Activated CD4-positive, alpha-beta T cell treated with anti-CD3 and anti-CD28 coated beads, Interleukin-2, amount 10 ng/mL, durations not matched to agents 24 days and 14 days (primary cell): ENCODE results near the gene PAM. TPM values are rescaled to one million over a fixed set of nuclear protein-coding genes. Genes with fewer than 3 reads are reported as not detected.
A peak's percentile ranks its signal among the peaks of the same experiment; 100 is the strongest.

Experiments
- DNase-seq: peaks from one replicate; pipeline ENCODE4 v3.0.0; 2022
- H3K27ac Mint-ChIP-seq: one replicate; pipeline ENCODE4 v1.8.0; 2022; ENCODE audit warnings: mild to moderate bottlenecking, mixed read lengths
- H3K27me3 Mint-ChIP-seq: one replicate; pipeline ENCODE4 v1.8.0; 2022; ENCODE audit warnings: mixed read lengths
- H3K36me3 Mint-ChIP-seq: one replicate; pipeline ENCODE4 v1.8.0; 2022; ENCODE audit warnings: low read depth, mild to moderate bottlenecking, mixed read lengths
- H3K4me1 Mint-ChIP-seq: one replicate; pipeline ENCODE4 v1.8.0; 2021; ENCODE audit warnings: mixed read lengths
- H3K4me3 Mint-ChIP-seq: one replicate; pipeline ENCODE4 v1.8.0; 2022; ENCODE audit warnings: mild to moderate bottlenecking, moderate library complexity, mixed read lengths
- H3K9me3 Mint-ChIP-seq: one replicate; pipeline ENCODE4 v1.8.0; 2021; ENCODE audit warnings: mixed read lengths
- intact Hi-C: fragments of 100-400 bp; cut with micrococcal nuclease; formaldehyde crosslinking; loops from one replicate; pipeline ENCODE4 v1.15.1; 2023
- total RNA-seq: library from RNA; stranded (reverse); gene quantifications from 2 replicates; pipeline ENCODE4 v1.2.3, GENCODE V29; 2022

The PAM gene
- total RNA-seq, 1 donor from 2014 or later = 72.2 TPM

DNA sequence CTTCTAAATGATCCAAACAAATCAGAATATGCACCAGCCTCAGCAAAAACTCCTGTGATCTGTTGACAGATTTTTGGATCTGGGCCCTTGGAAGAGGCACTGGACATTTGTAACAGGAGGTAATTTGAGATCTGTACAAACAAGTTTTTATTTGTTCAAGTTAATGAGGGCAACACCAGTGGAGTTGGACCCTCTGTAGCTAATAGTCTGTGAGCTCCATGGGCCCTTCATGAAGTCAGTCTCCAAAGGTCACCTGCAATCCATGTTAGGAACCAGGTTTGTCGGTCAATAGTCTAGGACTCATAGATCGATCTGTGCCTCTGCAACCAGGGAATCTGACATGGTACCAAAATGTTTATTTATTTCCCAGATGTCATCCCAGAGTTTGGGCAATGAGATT is 40.9 kb downstream of the PAM start:
- Mint-ChIP-seq H3K27ac (no peak overlapping the region), H3K4me3 (no peak overlapping the region), H3K27me3 (no peaks in the 10 kb centered on the region), H3K4me1 (peaks cover 28% of the 10 kb centered on the region), H3K36me3 (peaks cover 10% of the 10 kb centered on the region), H3K9me3 (no peaks in the 10 kb centered on the region)
- no peak for DNase-seq
- intact Hi-C loops = no loop called here

DNA sequence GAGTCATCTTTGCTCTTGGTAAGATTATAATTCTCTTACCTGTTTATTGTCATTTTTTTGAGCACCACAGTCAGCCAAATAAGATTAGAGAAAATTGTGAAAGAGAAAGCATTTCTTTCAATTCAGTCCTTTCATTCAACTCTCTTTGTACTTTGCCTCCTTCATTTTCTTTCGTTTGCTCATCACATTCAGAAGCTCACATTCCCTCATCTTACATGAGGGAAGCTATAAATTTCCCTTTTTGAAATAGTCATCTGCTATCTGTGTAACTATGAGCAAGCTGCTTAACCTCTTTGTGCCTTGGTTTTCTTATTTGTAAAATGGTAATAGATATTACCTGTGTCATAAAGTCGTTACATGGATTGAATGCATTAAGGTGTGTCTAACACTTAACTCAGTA is 41.4 kb downstream of the PAM start:
- Mint-ChIP-seq H3K4me1 (peaks cover 32% of the 10 kb centered on the region), H3K36me3 (peaks cover 10% of the 10 kb centered on the region), H3K27me3 (no peaks in the 10 kb centered on the region), H3K9me3 (no peaks in the 10 kb centered on the region), H3K27ac (no peak overlapping the region), H3K4me3 (no peak overlapping the region)
- intact Hi-C loops = no loop called here
- DNase-seq = no peak

GRCh38 chr5:102797322-102797884 is 42.3 kb downstream of the PAM start:
- Mint-ChIP-seq H3K4me3 (no peak overlapping the region), H3K36me3 (peaks cover 7% of the 10 kb centered on the region), H3K4me1 (peaks cover 31% of the 10 kb centered on the region), H3K27me3 (no peaks in the 10 kb centered on the region), H3K9me3 (no peaks in the 10 kb centered on the region), H3K27ac (no peak overlapping the region)
- no peak for DNase-seq
- intact Hi-C loops = no loop called here

- intact Hi-C loops = no loop called here
- Mint-ChIP-seq H3K4me1 (peaks cover 34% of the 10 kb centered on the region), H3K27ac (no peak overlapping the region), H3K27me3 (no peaks in the 10 kb centered on the region), H3K9me3 (no peaks in the 10 kb centered on the region), H3K4me3 (no peak overlapping the region), H3K36me3 (peaks cover 11% of the 10 kb centered on the region)
- DNase-seq = no peak
Observed at GRCh38 chr5:102798104-102798785, 43.1 kb downstream of the PAM start.

- Mint-ChIP-seq H3K36me3 (peaks cover 12% of the 10 kb centered on the region), H3K4me3 (no peak overlapping the region), H3K4me1 (peaks cover 34% of the 10 kb centered on the region), H3K27me3 (no peaks in the 10 kb centered on the region), H3K27ac (no peak overlapping the region), H3K9me3 (no peaks in the 10 kb centered on the region)
- no peak for DNase-seq
- intact Hi-C loops = no loop called here
Observed at GRCh38 chr5:102799017-102799416, 43.9 kb downstream of the PAM start.

DNA sequence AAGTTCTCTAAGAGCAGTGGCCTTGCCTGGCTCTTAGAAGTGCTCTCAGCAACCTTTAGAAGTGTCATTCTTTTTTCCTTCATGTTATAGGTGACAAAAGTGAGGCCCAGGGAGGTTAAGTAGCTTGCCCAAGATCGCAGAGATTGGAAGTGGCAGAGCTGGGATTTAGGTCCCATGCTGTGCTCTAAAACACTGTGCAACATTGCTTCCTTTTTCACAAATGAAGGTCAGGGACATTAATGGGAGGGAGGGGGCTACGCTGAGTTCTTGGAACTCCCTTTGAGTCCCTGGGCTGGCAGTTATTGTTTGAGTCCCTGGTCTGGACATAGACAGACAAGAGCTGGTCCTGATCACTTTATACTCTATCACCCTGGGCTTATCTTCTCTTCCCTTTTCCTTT is 45.3 kb downstream of the PAM start:
- H3K4me1 Mint-ChIP-seq = peaks cover 33% of the 10 kb centered on the region
- H3K27me3 Mint-ChIP-seq = no peaks in the 10 kb centered on the region
- DNase-seq = no peak
- no peaks in the 10 kb centered on the region for H3K9me3 Mint-ChIP-seq
- H3K27ac Mint-ChIP-seq = no peak overlapping the region
- intact Hi-C loops = no loop called here
- H3K36me3 Mint-ChIP-seq = peaks cover 13% of the 10 kb centered on the region
- H3K4me3 Mint-ChIP-seq = no peak overlapping the region

- peaks cover 30% of the 10 kb centered on the region for H3K4me1 Mint-ChIP-seq
- no peaks in the 10 kb centered on the region for H3K9me3 Mint-ChIP-seq
- H3K27me3 Mint-ChIP-seq = no peaks in the 10 kb centered on the region
- peak overlapping the region; percentile 10 for H3K4me3 Mint-ChIP-seq
- DNase-seq = peak; percentile 77
- H3K27ac Mint-ChIP-seq = no peak overlapping the region
- intact Hi-C loops = no loop called here
- peaks cover 11% of the 10 kb centered on the region for H3K36me3 Mint-ChIP-seq
Observed at GRCh38 chr5:102801371-102801770, 46.3 kb downstream of the PAM start.

DNA sequence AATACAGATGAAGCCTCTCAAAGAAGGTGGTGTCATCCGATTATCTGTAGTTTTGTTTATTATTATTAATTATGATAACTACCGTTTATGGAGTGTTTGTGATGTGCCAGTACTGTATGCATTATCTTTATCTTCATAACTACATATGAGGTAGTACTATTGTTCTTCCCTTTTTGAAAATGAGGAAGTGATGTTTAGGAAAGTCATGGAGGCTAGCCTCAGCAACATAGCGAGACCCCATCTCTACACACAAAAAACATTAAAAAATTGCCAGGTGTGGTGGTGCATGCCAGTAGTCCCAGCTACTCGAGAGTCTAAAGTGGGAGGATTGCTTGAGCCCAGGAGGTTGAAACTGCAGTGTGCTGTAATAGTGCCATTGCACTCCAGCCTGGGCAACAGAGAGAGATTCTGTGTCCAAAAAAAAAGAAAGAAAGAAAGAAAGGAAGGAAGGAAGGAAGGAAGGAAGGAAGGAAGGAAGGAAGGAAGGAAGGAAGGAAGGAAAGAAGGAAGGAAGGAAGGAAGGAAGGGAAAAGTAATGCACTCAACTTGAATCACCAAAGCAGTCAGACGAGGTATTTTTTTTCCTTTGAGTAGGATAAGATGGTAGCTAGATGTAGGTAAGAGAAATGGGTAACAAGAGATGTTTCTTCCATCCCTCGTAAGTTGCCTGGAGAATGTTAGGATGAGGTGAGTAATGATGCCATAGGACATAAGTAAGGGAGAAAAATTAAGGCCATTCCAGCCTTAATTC is 47.8 kb downstream of the PAM start:
- intact Hi-C loops = no loop called here
- peaks cover 9% of the 10 kb centered on the region for H3K36me3 Mint-ChIP-seq
- H3K9me3 Mint-ChIP-seq = no peaks in the 10 kb centered on the region
- peaks cover 31% of the 10 kb centered on the region for H3K4me1 Mint-ChIP-seq
- no peaks in the 10 kb centered on the region for H3K27me3 Mint-ChIP-seq
- no peak overlapping the region for H3K27ac Mint-ChIP-seq
- H3K4me3 Mint-ChIP-seq = no peak overlapping the region
- no peak for DNase-seq

DNA sequence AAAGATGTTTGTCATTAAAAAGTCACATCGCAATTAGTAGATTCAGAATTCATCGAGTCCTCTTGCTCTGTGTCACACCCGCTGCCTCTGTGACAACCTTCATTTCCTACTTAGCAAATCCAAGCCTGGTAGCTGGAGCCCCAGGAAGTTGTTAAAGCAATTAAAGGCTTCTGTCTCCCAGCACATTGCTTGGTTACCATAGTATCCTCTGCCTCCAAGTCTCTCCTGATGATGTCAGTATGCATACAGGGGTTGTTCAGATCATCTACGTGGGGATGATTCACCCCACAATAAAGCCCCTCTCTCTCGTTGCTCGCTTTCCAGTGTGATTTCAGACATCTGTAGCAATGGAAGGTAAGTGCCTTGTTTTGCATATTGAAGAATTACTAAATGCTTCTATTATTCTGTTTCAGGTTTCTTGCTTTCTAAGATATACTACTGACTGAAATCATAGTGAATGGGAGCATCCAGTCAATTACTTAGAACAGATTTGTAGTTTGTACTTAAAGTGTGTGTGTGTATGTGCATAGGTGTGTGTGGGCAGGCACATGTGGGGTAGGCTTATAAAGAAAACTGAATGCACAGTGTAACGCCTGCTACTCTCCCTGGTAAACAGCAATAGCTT is 52.9 kb downstream of the PAM start:
- Mint-ChIP-seq H3K4me3 (no peak overlapping the region), H3K4me1 (peaks cover 5% of the 10 kb centered on the region), H3K27me3 (no peaks in the 10 kb centered on the region), H3K9me3 (no peaks in the 10 kb centered on the region), H3K36me3 (peaks cover 7% of the 10 kb centered on the region), H3K27ac (no peak overlapping the region)
- no peak for DNase-seq
- intact Hi-C loops = no loop called here

DNA sequence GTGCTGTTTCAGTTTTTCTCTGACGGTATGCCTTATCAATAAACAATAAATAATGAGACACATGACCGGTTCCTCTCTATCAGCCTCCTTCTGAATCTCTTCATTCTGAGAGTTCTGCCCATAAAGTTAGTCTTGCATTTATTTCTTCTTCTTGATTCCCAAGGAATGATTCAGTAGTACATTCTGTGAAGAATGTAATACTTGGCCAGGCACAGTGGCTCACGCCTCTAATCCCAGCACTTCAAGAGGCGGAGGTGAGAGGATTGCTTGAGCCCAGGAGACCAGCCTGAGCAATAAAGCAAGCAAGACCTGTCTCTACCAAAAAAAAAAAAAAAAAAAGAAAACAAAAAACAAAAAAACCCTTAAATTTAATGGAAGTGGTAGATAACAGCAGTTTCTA is 53.9 kb downstream of the PAM start:
- intact Hi-C loops = no loop called here
- Mint-ChIP-seq H3K36me3 (peaks cover 4% of the 10 kb centered on the region), H3K4me1 (peaks cover 4% of the 10 kb centered on the region), H3K27ac (no peak overlapping the region), H3K27me3 (no peaks in the 10 kb centered on the region), H3K4me3 (no peak overlapping the region), H3K9me3 (no peaks in the 10 kb centered on the region)
- DNase-seq = no peak

DNA sequence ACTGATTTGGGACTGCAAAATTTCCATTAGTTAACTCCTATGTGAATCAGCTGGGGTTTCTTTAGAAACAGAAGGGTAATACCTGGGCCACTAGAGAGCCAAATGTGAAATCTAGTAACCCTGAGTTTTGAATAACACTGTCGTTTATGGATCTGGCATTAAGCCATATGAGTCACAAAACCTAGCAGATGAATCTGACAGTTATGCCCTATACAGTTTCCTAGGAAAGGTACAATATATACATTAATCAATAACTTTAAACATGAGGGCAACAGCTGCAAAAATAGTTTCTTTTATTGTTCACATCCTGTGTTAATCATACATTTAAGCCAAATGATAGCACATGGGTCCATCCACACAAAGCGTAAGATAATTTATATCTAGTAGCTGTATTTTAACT is 56.9 kb downstream of the PAM start:
- Mint-ChIP-seq H3K4me3 (no peak overlapping the region), H3K27me3 (no peaks in the 10 kb centered on the region), H3K4me1 (peaks cover 14% of the 10 kb centered on the region), H3K27ac (no peak overlapping the region), H3K9me3 (no peaks in the 10 kb centered on the region), H3K36me3 (peaks cover 4% of the 10 kb centered on the region)
- DNase-seq = no peak
- intact Hi-C loops = no loop called here

DNA sequence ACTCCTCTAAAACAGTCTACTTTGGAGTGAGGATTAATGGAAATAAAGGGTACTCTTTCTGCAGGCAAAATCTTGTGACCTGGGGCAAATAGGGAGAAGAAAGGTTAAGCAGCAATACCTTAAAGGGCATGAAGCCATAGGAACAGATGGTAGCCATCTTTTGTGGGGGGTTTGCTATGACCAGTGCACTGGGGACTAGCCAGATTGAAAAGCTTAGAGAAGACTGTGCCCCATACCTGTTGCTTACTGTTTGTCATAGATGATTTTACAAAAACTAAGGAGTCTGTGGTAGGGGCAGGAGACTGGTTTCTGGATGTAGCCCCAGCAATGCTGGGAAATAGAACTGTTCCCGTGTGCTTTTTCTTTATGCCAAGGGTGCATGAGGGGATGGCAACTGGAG is 58.6 kb downstream of the PAM start:
- no peaks in the 10 kb centered on the region for H3K27me3 Mint-ChIP-seq
- H3K4me3 Mint-ChIP-seq = no peak overlapping the region
- no peak overlapping the region for H3K27ac Mint-ChIP-seq
- H3K36me3 Mint-ChIP-seq = peaks cover 6% of the 10 kb centered on the region
- no peaks in the 10 kb centered on the region for H3K9me3 Mint-ChIP-seq
- H3K4me1 Mint-ChIP-seq = peaks cover 12% of the 10 kb centered on the region
- intact Hi-C loops = no loop called here
- DNase-seq = no peak

GRCh38 chr5:102815084-102815483 is 60.0 kb downstream of the PAM start:
- intact Hi-C loops = no loop called here
- Mint-ChIP-seq H3K9me3 (no peaks in the 10 kb centered on the region), H3K4me3 (no peak overlapping the region), H3K27ac (peak overlapping the region; percentile 2), H3K4me1 (peaks cover 12% of the 10 kb centered on the region), H3K27me3 (no peaks in the 10 kb centered on the region), H3K36me3 (peaks cover 6% of the 10 kb centered on the region)
- no peak for DNase-seq
